Panc1 (cell line): ENCODE measurements around the gene COX7A1. TPM values are rescaled to one million over a fixed set of nuclear protein-coding genes. Genes with fewer than 3 reads are reported as not detected.

Experiments used
- ATAC-seq: fragments of 200-7000 bp; cut with Tn5 transposase; 2 replicates; pipeline ENCODE4 v1.9.1; 2020; ENCODE audit warnings: mild to moderate bottlenecking, moderate library complexity
- BruUV-seq: library from RNA; stranded (reverse); fragments of 400-500 nt; replicated peaks from 2 replicates; lab custom pipeline; 2021; lab: Mats Ljungman, UMichigan
- CTCF ChIA-PET: fragments of 300-600 bp; sonication (Branson Sonifier 250); formaldehyde crosslinking; loops from one replicate; lab custom pipeline; 2022; ENCODE audit warnings: antibody characterized with exemption; lab: Charles Lee
- POLR2A ChIA-PET: fragments of 300-600 bp; sonication (Branson Sonifier 250); formaldehyde crosslinking; loops from one replicate; lab custom pipeline; 2022; ENCODE audit warnings: antibody characterized with exemption; lab: Charles Lee
- DNase-seq: peaks from one replicate; pipeline ENCODE4 v3.0.0-alpha.2; 2010; ENCODE audit warnings: low read depth, low spot score
- H3K27ac ChIP-seq: 2 replicates; pipeline ENCODE4 v1.5.1; 2011; ENCODE audit warnings: mild to moderate bottlenecking, low read length, inconsistent platforms
- H3K27me3 ChIP-seq: fragments of 200-500 bp; sonication (Bioruptor generic); 2 replicates; pipeline ENCODE4 v1.6.0; 2014; ENCODE audit warnings: low read length, inconsistent platforms; ENCODE audit not compliant: control insufficient read depth, insufficient read depth
- H3K36me3 ChIP-seq: fragments of 200-500 bp; sonication (Bioruptor generic); 2 replicates; pipeline ENCODE4 v1.5.1; 2014; ENCODE audit warnings: inconsistent platforms, mild to moderate bottlenecking, low read length, moderate library complexity; ENCODE audit not compliant: control insufficient read depth, insufficient read depth
- H3K4me1 ChIP-seq: 2 replicates; pipeline ENCODE4 v1.5.1; 2011; ENCODE audit warnings: inconsistent platforms, mild to moderate bottlenecking, low read length, moderate library complexity; ENCODE audit not compliant: control insufficient read depth, insufficient read depth
- H3K4me3 ChIP-seq, 2 experiments: 2 replicates each; pipeline ENCODE4 v1.5.1; 2011 to 2012; ENCODE audit warnings: low read depth in 2 of 2, low read length in 2 of 2, mild to moderate bottlenecking in 2 of 2, inconsistent platforms in 1 of 2, moderate library complexity in 1 of 2
- H3K9me3 ChIP-seq: fragments of 200-500 bp; sonication (Bioruptor generic); 2 replicates; pipeline ENCODE4 v1.5.1; 2014; ENCODE audit warnings: low read depth, mild to moderate bottlenecking, inconsistent platforms, low read length, moderate library complexity; ENCODE audit not compliant: control insufficient read depth, insufficient read depth
- CTCF ChIP-seq: fragments of 450-650 bp; IDR thresholded peaks from 2 replicates; pipeline ENCODE4 v1.5.1; 2017; ENCODE audit warnings: mild to moderate bottlenecking
- POLR2AphosphoS5 ChIP-seq: IDR thresholded peaks from 2 replicates; pipeline ENCODE4 v1.6.1; 2012; ENCODE audit warnings: mild to moderate bottlenecking, low read depth, low read length, moderate library complexity
- REST ChIP-seq, 2 experiments: IDR thresholded peaks; 2 replicates each; pipeline ENCODE4 v1.6.1; 2011 to 2012; ENCODE audit warnings: low read depth in 2 of 2, control low read depth in 1 of 2, low read length in 1 of 2, mild to moderate bottlenecking in 1 of 2, moderate library complexity in 1 of 2; ENCODE audit not compliant: insufficient read depth in 1 of 2
- SIN3A ChIP-seq: IDR thresholded peaks from 2 replicates; pipeline ENCODE4 v1.6.1; 2012; ENCODE audit warnings: low read depth, mild to moderate bottlenecking, low read length, moderate library complexity, borderline replicate concordance; ENCODE audit not compliant: insufficient read depth
- TCF7L2 ChIP-seq: IDR thresholded peaks from 2 replicates; pipeline ENCODE4 v1.6.1; 2011; ENCODE audit warnings: mild to moderate bottlenecking, low read depth, low read length, inconsistent platforms
- in situ Hi-C: cut with HindIII; loops from 2 replicates; pipeline ENCODE4 v1.10.0; 2016; ENCODE audit warnings: low sequenced_read_pairs, low pct_unique_long_range_greater_than_20kb
- intact Hi-C: fragments of 100-400 bp; cut with micrococcal nuclease; formaldehyde crosslinking; loops from one replicate; pipeline ENCODE4 v1.10.0; 2022; ENCODE audit not compliant: unreplicated experiment
- total RNA-seq: library from RNA; stranded (reverse); gene quantifications from one replicate; pipeline ENCODE4 v1.2.1, GENCODE V29; 2021; ENCODE audit not compliant: unreplicated experiment

The COX7A1 gene
- total RNA-seq, 1 experiment from 2014 or later: 0.33 TPM

GRCh38 chr19:36120092-36120983, 31.9 kb downstream of the COX7A1 start:
- in situ Hi-C loops: no loop called here
- POLR2A ChIA-PET: no interaction called here
- no peaks in the 10 kb centered on the region for H3K27me3 ChIP-seq
- peaks cover 11% of the 10 kb centered on the region; the same call in 1 of the 2 replicates for H3K36me3 ChIP-seq
- no TSS peak for BruUV-seq
- DNase-seq (no peak), ATAC-seq (no peak)
- intact Hi-C loops: no loop called here
- no peak overlapping the region for H3K4me3 ChIP-seq
- CTCF ChIA-PET: no interaction called here
- no peaks in the 10 kb centered on the region for H3K9me3 ChIP-seq
- no peak overlapping the region for H3K27ac ChIP-seq
- H3K4me1 ChIP-seq: peaks cover 9% of the 10 kb centered on the region
- TF ChIP-seq REST (IDR thresholded peaks at IDR 0.05; ENCODE audit: insufficient read depth in 1 of 2, low read depth in 2 of 2, low read length in 1 of 2) (no peak), POLR2AphosphoS5 (no peak), TCF7L2 (no peak), SIN3A (no peak), CTCF (no peak)

GRCh38 chr19:36116344-36116637, 36.0 kb downstream of the COX7A1 start:
- Histone ChIP-seq H3K27ac (peak overlapping the region; percentile 92), H3K4me3 (peak overlapping the region; percentile 85 to 96), H3K27me3 (no peaks in the 10 kb centered on the region), H3K36me3 (peaks cover 3% of the 10 kb centered on the region; the same call in 1 of the 2 replicates), H3K4me1 (peaks cover 14% of the 10 kb centered on the region), H3K9me3 (no peaks in the 10 kb centered on the region)
- no TSS peak for BruUV-seq
- no peak for TF ChIP-seq CTCF
- no peak for TF ChIP-seq TCF7L2
- no peak for TF ChIP-seq POLR2AphosphoS5
- no peak for TF ChIP-seq REST (IDR thresholded peaks at IDR 0.05; ENCODE audit: insufficient read depth in 1 of 2, low read depth in 2 of 2, low read length in 1 of 2)
- no peak for TF ChIP-seq SIN3A
- intact Hi-C loops: no loop called here
- ChIA-PET POLR2A (no interaction called here), CTCF (no interaction called here)
- ATAC-seq (no peak), DNase-seq (no peak)
- in situ Hi-C loops: no loop called here
